ENCODE measurements around the gene CCDC124. TPM values are rescaled to one million over a fixed set of nuclear protein-coding genes. Genes with fewer than 3 reads are reported as not detected.
A peak's percentile ranks its signal among the peaks of the same experiment; 100 is the strongest.

Gene CCDC124
- polyA plus RNA-seq, 1 donor (not counting 4 experiments of a cell fraction or from before 2014, with no cell fraction given) = 58.7 TPM

- H3K27me3 ChIP-seq (ENCODE audit: control insufficient read depth, extremely low read depth, insufficient read depth, low read length) = no peaks in the 10 kb centered on the region
- no peaks in the 10 kb centered on the region for H3K9me1 ChIP-seq (ENCODE audit: control insufficient read depth, extremely low read depth, insufficient read depth, low read length)
- no peaks in the 10 kb centered on the region for H3K4me1 ChIP-seq (ENCODE audit: control insufficient read depth, extremely low read depth, insufficient read depth, low read length)
- DNase-seq (ENCODE audit: low read depth, low spot score) (peak; percentile 25), FAIRE-seq (no peak)
- H3K27ac ChIP-seq (ENCODE audit: control insufficient read depth, insufficient read depth, low read length) = no peak overlapping the region
- no peak for TF ChIP-seq EZH2 (IDR thresholded peaks at IDR 0.05; ENCODE audit: low read length)
- TF ChIP-seq CTCF (optimal IDR thresholded peaks at IDR 0.05 in 1 of 3, IDR thresholded peaks at IDR 0.05 in 1 of 3, conservative IDR thresholded peaks at IDR 0.05 in 1 of 3; ENCODE audit: extremely low read depth in 1 of 3, insufficient read depth in 2 of 3, low read length in 3 of 3) = no peak
- no peak overlapping the region for H2AFZ ChIP-seq (ENCODE audit: control insufficient read depth, low read length)
- no peak overlapping the region for H3K4me3 ChIP-seq (ENCODE audit: control insufficient read depth in 2 of 3, extremely low read depth in 1 of 3, insufficient read depth in 2 of 3, low read depth in 1 of 3, low read length in 3 of 3)
- no peak overlapping the region for H3K9ac ChIP-seq (ENCODE audit: control insufficient read depth, extremely low read depth, insufficient read depth, low read length)
- no peaks in the 10 kb centered on the region for H3K36me3 ChIP-seq (ENCODE audit: control insufficient read depth in 2 of 2, extremely low read depth in 1 of 2, insufficient read depth in 2 of 2, low read length in 2 of 2)
- no peaks in the 10 kb centered on the region for H3K79me2 ChIP-seq (ENCODE audit: control insufficient read depth, insufficient read depth, low read length)
- no peaks in the 10 kb centered on the region for H3K9me3 ChIP-seq (ENCODE audit: control insufficient read depth, low read depth, low read length)
- no peaks in the 10 kb centered on the region for H4K20me1 ChIP-seq (ENCODE audit: control insufficient read depth, extremely low read depth, insufficient read depth, low read length)
- H3K4me2 ChIP-seq (ENCODE audit: control insufficient read depth, extremely low read depth, insufficient read depth, low read depth, low read length) = no peak overlapping the region
- dilution Hi-C loops (cut with MboI; ENCODE audit: extremely low pct_ligation_motif_present, low sequenced_read_pairs) = no loop called here
Observed at GRCh38 chr19:17902701-17903100, 30.1 kb upstream of the CCDC124 start.

- Histone ChIP-seq H3K9me1 (ENCODE audit: control insufficient read depth, extremely low read depth, insufficient read depth, low read length) (no peaks in the 10 kb centered on the region), H3K27me3 (ENCODE audit: control insufficient read depth, extremely low read depth, insufficient read depth, low read length) (no peaks in the 10 kb centered on the region), H3K4me1 (ENCODE audit: control insufficient read depth, extremely low read depth, insufficient read depth, low read length) (peaks cover 5% of the 10 kb centered on the region), H3K36me3 (ENCODE audit: control insufficient read depth in 2 of 2, extremely low read depth in 1 of 2, insufficient read depth in 2 of 2, low read length in 2 of 2) (no peaks in the 10 kb centered on the region), H3K4me2 (ENCODE audit: control insufficient read depth, extremely low read depth, insufficient read depth, low read depth, low read length) (no peak overlapping the region), H3K9me3 (ENCODE audit: control insufficient read depth, low read depth, low read length) (peaks cover 1% of the 10 kb centered on the region), H3K27ac (ENCODE audit: control insufficient read depth, insufficient read depth, low read length) (no peak overlapping the region), H3K4me3 (ENCODE audit: control insufficient read depth in 2 of 3, extremely low read depth in 1 of 3, insufficient read depth in 2 of 3, low read depth in 1 of 3, low read length in 3 of 3) (no peak overlapping the region), H3K79me2 (ENCODE audit: control insufficient read depth, insufficient read depth, low read length) (no peaks in the 10 kb centered on the region), H4K20me1 (ENCODE audit: control insufficient read depth, extremely low read depth, insufficient read depth, low read length) (no peaks in the 10 kb centered on the region), H3K9ac (ENCODE audit: control insufficient read depth, extremely low read depth, insufficient read depth, low read length) (no peak overlapping the region), H2AFZ (ENCODE audit: control insufficient read depth, low read length) (no peak overlapping the region)
- FAIRE-seq (no peak), DNase-seq (ENCODE audit: low read depth, low spot score) (no peak)
- dilution Hi-C loops (cut with MboI; ENCODE audit: extremely low pct_ligation_motif_present, low sequenced_read_pairs) = no loop called here
- TF ChIP-seq EZH2 (IDR thresholded peaks at IDR 0.05; ENCODE audit: low read length) (no peak), CTCF (optimal IDR thresholded peaks at IDR 0.05 in 1 of 3, IDR thresholded peaks at IDR 0.05 in 1 of 3, conservative IDR thresholded peaks at IDR 0.05 in 1 of 3; ENCODE audit: extremely low read depth in 1 of 3, insufficient read depth in 2 of 3, low read length in 3 of 3) (no peak)
Observed at GRCh38 chr19:17908244-17908643, 24.6 kb upstream of the CCDC124 start.
